ENCODE results near the gene ZNF136.

Gene ZNF136
- 44.4 to 46.1 reads per million in 2 donors for total RNA-seq

DNA sequence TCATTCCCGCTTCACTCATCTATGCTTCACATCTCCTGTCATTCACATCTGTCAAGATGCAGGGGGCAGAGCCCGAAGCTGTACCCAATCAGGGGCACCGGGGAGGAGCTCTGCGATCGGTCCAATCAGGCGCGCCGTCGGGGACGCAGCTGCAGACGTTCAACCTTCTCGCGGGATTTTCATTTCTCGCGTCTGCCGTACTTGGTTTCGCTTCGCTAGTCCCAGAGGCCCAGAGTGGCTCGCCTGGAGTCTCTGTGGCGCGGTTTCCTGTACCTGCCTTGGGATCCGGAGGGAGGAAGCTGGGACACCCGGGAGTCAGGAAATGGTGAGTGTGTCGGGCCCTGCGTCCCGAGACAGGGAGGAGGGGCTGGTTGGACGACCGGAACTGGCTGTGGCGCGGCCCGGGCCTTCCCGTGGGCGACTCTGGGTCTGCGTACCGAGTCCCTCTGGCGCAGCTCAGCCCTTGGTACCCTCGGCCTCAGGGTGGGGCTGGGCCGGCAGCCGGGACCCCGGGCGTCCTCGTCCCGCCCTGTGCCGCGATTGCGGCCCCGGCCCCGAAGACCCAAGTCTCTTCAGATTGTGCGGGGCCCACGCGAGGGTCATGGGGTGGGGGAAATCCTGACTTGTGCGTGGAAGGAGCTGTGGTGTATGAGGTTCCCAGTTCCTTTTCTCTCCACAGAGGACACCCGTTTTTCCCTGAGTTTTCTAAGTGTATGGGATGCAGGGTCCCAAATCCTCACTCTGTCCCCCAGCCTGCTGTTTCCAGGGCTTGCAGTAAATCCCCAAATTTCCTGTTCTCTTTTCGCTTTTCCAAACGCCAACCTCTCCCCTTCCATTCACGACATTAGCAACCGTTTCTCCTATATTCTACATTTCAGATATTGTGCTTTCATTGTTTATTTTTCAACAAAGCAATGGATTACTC is at the start of gene ZNF136:
TSS of gene ZNF136 (plus strand) at position 215 of the 925 bp plus-strand sequence. CDS start at position 323, 108 bp downstream.
- peak; percentile 74 to 97 (median 89) for DNase-seq

DNA sequence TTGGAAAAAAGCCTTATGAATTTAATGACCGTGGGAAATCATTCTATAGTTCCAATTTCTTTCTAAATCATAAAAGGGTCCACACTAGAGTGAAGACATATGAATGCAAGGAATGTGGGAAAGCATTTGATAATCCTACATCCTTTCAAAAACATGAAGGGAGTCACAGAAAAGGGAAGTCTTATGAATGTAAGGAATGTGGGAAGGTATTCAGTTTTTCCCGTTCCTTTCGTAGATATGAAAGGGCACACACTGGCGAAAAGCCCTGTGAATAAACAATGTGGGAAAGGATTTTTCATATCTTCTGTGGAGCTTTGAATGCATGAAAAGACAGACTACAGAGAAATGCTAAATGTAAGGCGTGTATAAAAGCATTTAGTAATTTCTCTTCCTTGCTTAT is 49.8 kb upstream of the ZNF136 start:
- no peak for DNase-seq

DNA sequence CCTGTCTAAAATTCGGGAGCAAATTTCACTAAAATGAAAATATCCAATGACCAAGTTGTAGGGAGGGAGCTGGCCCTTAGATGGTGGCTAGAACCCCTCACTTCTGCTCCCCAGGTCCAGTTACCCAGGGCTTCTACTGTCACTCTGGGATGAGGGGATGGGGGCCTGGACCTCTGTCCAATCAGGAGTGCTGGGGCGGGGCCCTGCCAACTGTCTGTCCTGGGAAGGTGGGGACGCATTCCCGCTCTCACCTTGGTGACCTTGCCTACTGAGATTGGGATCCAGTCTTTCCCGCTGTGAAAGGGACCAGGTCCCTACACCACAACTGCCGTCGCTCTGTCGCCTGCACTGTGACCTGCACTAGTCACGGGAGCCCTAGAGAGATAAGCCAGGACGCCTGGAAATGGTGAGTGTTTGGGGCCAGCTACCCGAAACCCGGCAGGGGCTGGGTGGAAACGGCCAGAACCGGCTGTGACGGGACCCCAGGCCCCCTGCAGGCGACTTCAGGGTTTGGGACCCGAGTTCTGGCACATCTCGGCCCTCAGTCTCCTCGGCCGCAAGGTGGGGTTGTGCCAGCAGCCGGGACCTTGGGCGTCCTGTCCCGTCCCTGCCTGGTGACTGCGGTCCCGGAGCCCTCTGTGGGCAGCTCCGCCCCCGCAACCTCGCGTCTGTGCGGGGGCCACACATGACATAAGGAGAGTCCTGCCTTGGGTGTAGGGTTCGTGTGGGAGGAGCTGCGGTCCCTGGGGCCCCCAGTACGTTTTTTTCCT is 45.5 kb upstream of the ZNF136 start:
- DNase-seq = no peak

DNA sequence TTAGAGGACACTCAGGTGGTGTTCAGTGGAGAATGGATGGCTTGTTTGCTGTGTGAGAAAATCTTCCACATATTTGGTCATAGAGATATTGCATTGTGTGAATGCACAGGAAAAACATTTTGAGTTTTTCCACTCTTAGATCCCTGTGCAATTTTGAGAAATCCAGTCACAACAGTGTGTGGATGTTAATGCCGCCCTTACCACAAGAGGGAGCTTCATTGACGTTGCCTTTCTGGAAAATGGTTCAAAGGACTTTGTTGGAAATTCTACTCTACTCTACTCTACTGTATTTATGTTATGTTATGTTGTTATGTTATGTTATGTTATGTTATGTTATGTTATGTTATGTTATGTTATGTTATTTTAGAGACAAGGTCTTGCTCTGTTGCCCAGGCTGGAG is 36.2 kb upstream of the ZNF136 start:
- no peak for DNase-seq

DNA sequence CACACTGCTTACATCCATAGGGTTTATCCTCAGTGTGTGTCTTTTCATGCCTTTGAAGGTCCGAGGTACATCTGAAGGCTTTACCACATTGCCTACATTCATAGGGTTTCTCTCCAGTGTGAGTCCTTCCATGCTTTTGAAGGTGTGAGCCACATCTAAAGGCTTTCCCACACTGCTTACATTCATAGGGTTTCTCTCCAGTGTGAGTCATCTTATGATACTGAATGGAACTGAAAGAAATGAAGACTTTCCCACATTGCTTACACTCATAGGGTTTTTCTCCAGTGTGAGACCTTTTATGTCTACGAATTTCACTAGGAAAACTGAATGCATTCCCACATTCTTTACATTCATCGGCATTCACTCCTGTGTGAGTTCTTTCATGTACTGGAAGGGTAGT is 29.8 kb upstream of the ZNF136 start:
- DNase-seq = peak in 1 of 5 experiments; percentile 24

GRCh38 chr19:12137221-12137940 is 25.5 kb upstream of the ZNF136 start:
- peak in 2 of 5 experiments; percentile 14 to 39 for DNase-seq

GRCh38 chr19:12139269-12139668 is 23.6 kb upstream of the ZNF136 start:
- DNase-seq = peak in 1 of 5 experiments; percentile 6

- DNase-seq = peak; percentile 66 to 90 (median 83)
Observed at GRCh38 chr19:12139885-12140544, 22.9 kb upstream of the ZNF136 start, which contains the start of gene ZNF20. ZNF20 (minus strand) TSS chr19:12140350; CDS start chr19:12140182, 168 bp downstream.

GRCh38 chr19:12140545-12141404 is 22.1 kb upstream of the ZNF136 start:
- peak; percentile 64 to 83 (median 78) for DNase-seq

DNA sequence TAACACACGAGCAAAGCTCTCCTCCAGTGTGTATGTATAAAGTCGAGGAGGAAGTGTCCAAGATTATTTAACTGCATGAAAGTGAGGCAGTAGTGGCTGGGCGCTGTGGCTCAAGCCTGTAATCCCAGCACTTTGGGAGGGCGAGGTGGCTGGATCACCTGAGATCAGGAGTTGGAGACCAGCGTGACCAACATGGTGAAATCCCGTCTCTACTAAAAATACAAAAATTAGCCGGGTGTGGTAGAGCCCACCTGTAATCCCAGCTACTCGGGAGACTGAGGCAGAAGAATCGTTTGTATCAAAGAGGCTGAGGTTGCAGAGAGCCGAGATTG is 21.5 kb upstream of the ZNF136 start:
- DNase-seq = no peak

DNA sequence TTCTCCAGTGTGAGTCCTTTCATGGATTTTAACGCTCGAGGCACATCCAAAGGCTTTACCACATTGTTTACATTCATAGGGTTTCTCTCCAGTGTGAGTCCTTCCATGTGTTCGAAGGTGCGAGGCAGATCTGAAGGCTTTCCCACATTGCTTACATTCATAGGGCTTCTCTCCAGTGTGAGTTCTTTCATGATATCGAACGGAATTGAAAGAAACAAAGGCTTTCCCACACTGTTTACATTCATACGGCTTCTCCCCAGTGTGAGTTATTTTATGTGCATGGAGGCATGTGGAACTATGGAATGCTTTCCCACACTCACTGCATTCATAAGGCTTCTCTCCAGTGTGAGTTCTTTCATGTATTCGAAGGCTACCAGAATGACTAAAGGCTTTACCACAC is 17.5 kb upstream of the ZNF136 start:
- DNase-seq = no peak

DNA sequence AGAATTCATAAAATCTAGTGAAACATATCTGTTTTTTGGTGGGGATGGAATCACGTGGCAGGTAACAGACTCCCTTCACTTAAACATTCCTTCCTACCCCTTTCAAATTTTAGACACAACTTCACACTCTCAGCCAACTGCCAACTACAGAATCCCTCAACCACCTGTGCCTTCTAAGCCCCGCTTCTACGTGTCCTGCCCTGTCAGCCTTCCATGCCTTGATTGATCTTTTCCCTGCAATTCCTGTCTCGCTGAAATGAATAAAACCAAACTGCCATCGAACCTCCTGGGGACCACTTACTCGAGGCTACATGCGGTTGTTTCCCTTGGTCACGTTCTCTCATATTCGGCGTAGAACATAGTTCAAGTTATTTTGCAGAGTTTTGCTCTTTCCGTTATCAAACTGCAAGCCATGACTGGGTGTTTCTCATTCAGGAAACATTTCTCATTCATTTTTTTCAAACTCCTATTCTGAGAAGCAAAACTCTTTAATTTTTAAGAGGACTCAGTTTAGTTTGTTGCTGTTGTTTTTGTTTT is 7.5 kb upstream of the ZNF136 start:
- no peak for DNase-seq

DNA sequence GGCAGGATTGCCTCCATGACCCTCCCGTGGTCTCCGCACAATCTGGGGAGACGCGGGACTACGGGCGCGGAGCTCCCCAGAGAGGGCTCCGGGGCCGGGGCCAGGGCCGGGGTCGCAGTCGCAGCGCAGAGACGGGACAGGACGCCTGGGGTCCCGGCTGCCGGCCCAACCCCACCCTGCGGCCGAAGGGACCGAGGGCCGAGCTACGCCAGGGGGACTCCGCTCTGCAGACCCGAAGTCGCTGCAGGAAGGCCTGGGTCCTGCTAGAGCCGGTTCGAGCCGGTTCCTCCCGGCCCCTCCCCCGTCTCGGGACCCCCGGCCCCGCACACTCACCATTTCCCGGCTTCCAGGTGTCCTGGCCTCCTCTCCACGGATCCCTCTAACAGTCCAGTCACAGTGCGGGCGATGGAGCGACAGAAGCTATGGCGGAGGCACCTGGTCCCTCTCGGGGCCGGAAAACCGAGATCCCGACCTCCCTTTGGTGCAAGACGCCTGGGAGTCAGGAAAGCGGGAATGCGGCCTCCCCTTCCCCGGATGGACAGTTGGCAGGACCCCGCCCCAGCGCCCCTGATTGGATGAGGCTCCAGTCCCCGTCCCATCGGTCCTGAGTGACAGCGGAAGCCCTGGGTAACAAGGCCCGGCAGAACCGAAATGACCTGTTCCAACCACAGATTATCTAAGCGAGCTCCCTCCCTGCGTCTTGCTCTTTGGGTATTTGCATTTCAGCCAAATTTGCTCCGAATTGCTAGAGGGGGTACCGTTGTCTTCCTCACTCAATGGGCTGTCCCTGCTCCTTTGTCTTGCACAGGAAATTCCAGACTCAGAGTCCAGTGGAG is 6.5 kb upstream of the ZNF136 start, which contains the start of gene ZNF625:
TSS of gene ZNF625 (minus strand) at position 512 of the 836 bp plus-strand sequence. CDS start at position 336, 176 bp downstream.
- peak in 1 of 5 experiments; percentile 61 for DNase-seq

- DNase-seq = no peak
Observed at GRCh38 chr19:12159773-12160414, 3.0 kb upstream of the ZNF136 start.

DNA sequence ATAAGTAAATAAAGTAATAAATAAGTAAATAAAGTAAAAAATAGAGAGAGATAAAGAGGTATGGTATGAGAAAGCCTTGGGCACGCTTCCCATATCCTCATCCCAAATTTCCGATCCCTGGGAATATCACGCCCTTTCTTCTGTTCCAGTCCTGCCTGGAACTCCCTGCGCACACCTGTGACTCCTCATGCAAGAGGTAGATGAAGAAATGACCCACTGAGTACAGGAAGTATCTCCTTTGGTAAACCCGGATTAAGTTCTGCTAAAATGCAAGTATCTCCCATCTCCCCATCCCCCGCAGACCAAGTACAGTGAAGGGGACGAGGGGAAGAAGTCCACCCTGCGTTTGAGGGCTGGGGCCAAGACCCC is 399 bp upstream of the ZNF136 start:
- no peak for DNase-seq

DNA sequence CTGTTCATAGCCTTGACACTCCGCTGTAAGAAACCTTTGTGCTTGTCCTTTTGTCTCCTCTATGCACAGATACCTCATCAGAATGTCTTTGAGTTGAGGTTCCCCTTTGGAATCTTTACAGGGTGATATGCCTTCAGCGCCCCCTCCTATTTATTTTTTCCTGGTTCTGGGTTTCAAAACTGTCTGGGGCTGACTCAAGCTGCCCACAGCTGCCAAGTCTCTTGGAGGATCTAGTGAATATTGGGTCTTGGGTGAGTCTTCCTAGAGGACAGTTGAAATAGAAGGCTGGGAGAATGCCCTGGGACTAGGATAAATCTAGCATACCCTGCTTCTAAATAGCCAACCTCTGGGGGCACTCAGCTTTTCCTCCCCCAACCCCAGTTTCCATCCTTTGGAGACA is 930 bp downstream of the ZNF136 start:
- no peak for DNase-seq

DNA sequence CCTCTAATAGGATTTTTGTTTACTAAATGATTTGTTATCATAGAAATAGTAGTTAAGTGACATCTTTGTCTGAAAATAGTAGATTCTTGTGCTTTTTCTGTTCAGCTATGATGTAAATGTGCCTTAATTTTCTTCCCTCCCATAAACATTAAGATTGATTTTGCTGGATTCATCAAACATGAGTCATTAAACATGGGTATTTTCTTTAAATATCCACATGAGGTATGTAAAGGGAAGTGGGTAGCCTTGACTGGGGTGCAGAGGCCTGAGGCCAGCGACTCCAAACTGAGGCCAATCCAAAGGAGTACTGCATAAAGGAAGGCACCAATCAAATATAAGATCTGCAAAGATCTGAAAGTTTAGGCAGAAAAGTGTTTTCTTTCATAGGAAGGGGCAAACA is 3.7 kb downstream of the ZNF136 start:
- no peak for DNase-seq

- DNase-seq = no peak
Observed at GRCh38 chr19:12180377-12180776, 17.5 kb downstream of the ZNF136 start.

DNA sequence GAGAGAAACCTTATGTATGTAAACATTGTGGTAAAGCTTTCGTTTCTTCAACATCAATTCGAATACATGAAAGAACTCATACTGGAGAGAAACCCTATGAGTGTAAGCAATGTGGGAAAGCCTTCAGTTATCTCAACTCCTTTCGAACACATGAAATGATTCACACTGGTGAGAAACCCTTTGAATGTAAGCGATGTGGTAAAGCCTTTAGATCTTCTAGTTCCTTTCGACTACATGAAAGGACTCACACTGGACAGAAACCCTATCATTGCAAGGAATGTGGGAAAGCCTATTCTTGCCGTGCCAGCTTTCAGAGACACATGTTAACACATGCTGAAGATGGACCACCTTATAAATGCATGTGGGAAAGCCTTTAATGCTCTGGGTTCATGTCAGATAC is 24.7 kb downstream of the ZNF136 start:
- DNase-seq = no peak

All from T-helper 2 cell (primary cell).